Erythroblast (primary cell): Measurements from ENCODE around the gene NNAT.
"Not testable (repeated sequence)": the region's sequence is repeated elsewhere in the genome, so short reads cannot be mapped to it uniquely, and the experiment has no call there.

Experiments
- GATA1 ChIP-seq: IDR thresholded peaks from 2 replicates; pipeline ENCODE4 v1.6.1; 2011; ENCODE audit warnings: low read depth, mild to moderate bottlenecking, control low read depth, low read length, moderate library complexity
- POLR2A ChIP-seq: IDR thresholded peaks from 2 replicates; pipeline ENCODE4 v1.6.1; 2011; ENCODE audit warnings: mild to moderate bottlenecking, low read length

DNA sequence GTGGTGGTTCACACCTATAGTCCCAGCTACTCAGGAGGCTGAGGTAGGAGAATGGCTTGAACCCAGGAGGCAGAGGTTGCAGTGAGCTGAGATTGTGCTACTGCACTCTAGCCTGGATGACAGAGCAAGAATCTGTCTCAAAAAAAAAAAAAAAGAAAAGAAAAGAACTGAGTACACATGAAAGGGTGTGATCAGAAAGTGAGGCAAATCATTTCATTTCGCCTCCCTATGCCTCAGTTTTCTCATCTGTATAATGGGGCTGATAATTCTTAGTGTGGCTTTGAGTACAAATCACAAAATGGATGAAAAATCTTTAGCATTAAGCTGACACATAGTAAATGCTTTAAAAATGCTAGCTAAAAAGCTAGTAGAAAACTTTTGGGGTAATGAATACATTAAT, 19.8 kb downstream of the NNAT start:
- not testable (repeated sequence) for TF ChIP-seq POLR2A, GATA1
